Measurements from ENCODE around the gene SPTAN1. TPM values are rescaled to one million over a fixed set of nuclear protein-coding genes. Genes with fewer than 3 reads are reported as not detected.

The SPTAN1 gene
- polyA plus RNA-seq, 1 donor from 2014 or later: 287 TPM

- H4K20me1 ChIP-seq (ENCODE audit: insufficient read depth): peaks cover 7% of the 10 kb centered on the region
- no peaks in the 10 kb centered on the region for H3K9me3 ChIP-seq (ENCODE audit: low read length)
- H3K9ac ChIP-seq (ENCODE audit: low read length): no peak overlapping the region
- H3K4me2 ChIP-seq (ENCODE audit: low read length): no peak overlapping the region
- H3K79me2 ChIP-seq (replicated peaks; ENCODE audit: insufficient read depth, low read length): peaks cover 21% of the 10 kb centered on the region
- peaks cover 4% of the 10 kb centered on the region for H3F3A ChIP-seq (ENCODE audit: insufficient read depth, low read length, poor library complexity, severe bottlenecking)
- H2AFZ ChIP-seq (ENCODE audit: low read depth, low read length): no peak overlapping the region
- H3K4me3 ChIP-seq (ENCODE audit: low read length): no peak overlapping the region
- H3K27me3 ChIP-seq (ENCODE audit: insufficient read depth, low read depth, low read length): no peaks in the 10 kb centered on the region
- no peak overlapping the region for H3K27ac ChIP-seq (ENCODE audit: low read length)
- TF ChIP-seq SMC3 (conservative IDR thresholded peaks at IDR 0.05; ENCODE audit: poor library complexity) (no peak), REST (IDR thresholded peaks at IDR 0.05; ENCODE audit: borderline replicate concordance) (no peak), EZH2 (IDR thresholded peaks at IDR 0.05; ENCODE audit: borderline replicate concordance, insufficient read depth, low read length, poor library complexity, severe bottlenecking) (no peak), EP300 (conservative IDR thresholded peaks at IDR 0.05; ENCODE audit: poor library complexity, severe bottlenecking) (no peak), POLR2AphosphoS5 (IDR thresholded peaks at IDR 0.05) (no peak)
- peaks cover 16% of the 10 kb centered on the region for H3K36me3 ChIP-seq (ENCODE audit: insufficient read depth, low read length)
- H3K9me2 ChIP-seq (ENCODE audit: insufficient read depth, low read length): no peaks in the 10 kb centered on the region
Measured at GRCh38 chr9:128565578-128565977, 13.2 kb downstream of the SPTAN1 start.

- peaks cover 16% of the 10 kb centered on the region for H3K36me3 ChIP-seq (ENCODE audit: insufficient read depth, low read length)
- H4K20me1 ChIP-seq (ENCODE audit: insufficient read depth): peaks cover 17% of the 10 kb centered on the region
Measured at GRCh38 chr9:128568470-128569078, 16.2 kb downstream of the SPTAN1 start.

More at GRCh38 chr9:128568470-128569078, 16.2 kb downstream of the SPTAN1 start:
- Histone ChIP-seq H3K4me2 (ENCODE audit: low read length) (no peak overlapping the region), H3K79me2 (replicated peaks; ENCODE audit: insufficient read depth, low read length) (peaks cover 11% of the 10 kb centered on the region), H3K27me3 (ENCODE audit: insufficient read depth, low read depth, low read length) (no peaks in the 10 kb centered on the region), H3K9ac (ENCODE audit: low read length) (no peak overlapping the region), H3K4me3 (ENCODE audit: low read length) (no peak overlapping the region), H3K27ac (ENCODE audit: low read length) (no peak overlapping the region), H3F3A (ENCODE audit: insufficient read depth, low read length, poor library complexity, severe bottlenecking) (peaks cover 4% of the 10 kb centered on the region), H3K9me2 (ENCODE audit: insufficient read depth, low read length) (no peaks in the 10 kb centered on the region), H2AFZ (ENCODE audit: low read depth, low read length) (no peak overlapping the region), H3K9me3 (ENCODE audit: low read length) (no peaks in the 10 kb centered on the region)
- TF ChIP-seq TAF1 (IDR thresholded peaks at IDR 0.05; ENCODE audit: low read depth) (no peak), CTCF (IDR thresholded peaks at IDR 0.05; ENCODE audit: poor library complexity, severe bottlenecking) (no peak), RAD21 (conservative IDR thresholded peaks at IDR 0.05) (no peak), EP300 (conservative IDR thresholded peaks at IDR 0.05; ENCODE audit: poor library complexity, severe bottlenecking) (no peak), SMC3 (conservative IDR thresholded peaks at IDR 0.05; ENCODE audit: poor library complexity) (no peak), POLR2AphosphoS5 (IDR thresholded peaks at IDR 0.05) (no peak), EZH2 (IDR thresholded peaks at IDR 0.05; ENCODE audit: borderline replicate concordance, insufficient read depth, low read length, poor library complexity, severe bottlenecking) (no peak), REST (IDR thresholded peaks at IDR 0.05; ENCODE audit: borderline replicate concordance) (no peak), MXI1 (conservative IDR thresholded peaks at IDR 0.05; ENCODE audit: poor library complexity, severe bottlenecking) (no peak)
